ENCODE results near the gene SMCP. TPM values are rescaled to one million over a fixed set of nuclear protein-coding genes. Genes with fewer than 3 reads are reported as not detected.

The SMCP gene
- total RNA-seq, 5 donors from 2014 or later (not counting 1 experiment from before 2014, with no cell fraction given) = not detected

DNA sequence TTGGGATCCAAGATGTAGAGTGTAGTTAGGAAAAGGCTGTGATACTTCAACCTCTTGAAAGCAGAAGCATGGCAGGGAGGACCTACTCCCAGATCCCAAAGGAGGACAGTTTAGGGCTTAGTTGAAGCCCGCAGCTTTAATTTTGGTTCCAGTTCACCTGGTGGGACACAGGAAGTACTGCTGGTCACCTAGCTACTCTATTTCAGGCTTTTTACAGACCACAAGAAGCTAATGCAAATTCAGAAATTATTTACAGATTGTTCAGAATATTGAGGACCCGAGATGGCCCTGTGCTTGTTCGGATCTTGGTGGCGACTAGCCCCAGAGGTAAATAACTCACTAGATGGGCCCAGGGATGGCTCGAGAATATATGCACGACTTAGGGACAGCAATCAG, 6.4 kb upstream of the SMCP start:
- no peak overlapping the region for H3K27ac Mint-ChIP-seq
- WGBS (ENCODE audit: insufficient coverage) = 89% methylated on average over 6 of the region's 6 CpGs
- DNase-seq (no peak), ATAC-seq (replicated peaks in 1 of 4) (no peak)
- Histone ChIP-seq H3K27ac (ENCODE audit: low read length) (no peak overlapping the region), H3K36me3 (ENCODE audit: control insufficient read depth in 2 of 2, extremely low read depth in 1 of 2, insufficient read depth in 1 of 2, low read length in 1 of 2) (no peaks in the 10 kb centered on the region), H3K4me1 (ENCODE audit: control insufficient read depth in 1 of 2, extremely low read depth in 1 of 2, insufficient read depth in 2 of 2, low read length in 2 of 2) (no peaks in the 10 kb centered on the region), H3K4me3 (ENCODE audit: control insufficient read depth in 1 of 2, extremely low read depth in 1 of 2, low read length in 1 of 2) (no peak overlapping the region), H3K27me3 (replicated peaks in 1 of 2; ENCODE audit: control insufficient read depth in 2 of 2, extremely low read depth in 1 of 2, insufficient read depth in 2 of 2, low read length in 1 of 2) (peaks cover 0 to 19% of the 10 kb centered on the region in 2 experiments), H3K9me3 (no peaks in the 10 kb centered on the region)
- no peak overlapping the region for H3K4me3 Mint-ChIP-seq
- H3K36me3 Mint-ChIP-seq = no peaks in the 10 kb centered on the region
- H3K27me3 Mint-ChIP-seq = peaks cover 14 to 16% of the 10 kb centered on the region in 2 donors
- no peaks in the 10 kb centered on the region for H3K9me3 Mint-ChIP-seq
- H3K4me1 Mint-ChIP-seq = no peaks in the 10 kb centered on the region
- ChIA-PET POLR2A (interaction anchor here in 1 of 2 donors (0.9 kb wide), 1 partner anchor 404 kb away, joined by 4 read pairs; no protein-coding TSS in a partner anchor), CTCF (no interaction called here)

DNA sequence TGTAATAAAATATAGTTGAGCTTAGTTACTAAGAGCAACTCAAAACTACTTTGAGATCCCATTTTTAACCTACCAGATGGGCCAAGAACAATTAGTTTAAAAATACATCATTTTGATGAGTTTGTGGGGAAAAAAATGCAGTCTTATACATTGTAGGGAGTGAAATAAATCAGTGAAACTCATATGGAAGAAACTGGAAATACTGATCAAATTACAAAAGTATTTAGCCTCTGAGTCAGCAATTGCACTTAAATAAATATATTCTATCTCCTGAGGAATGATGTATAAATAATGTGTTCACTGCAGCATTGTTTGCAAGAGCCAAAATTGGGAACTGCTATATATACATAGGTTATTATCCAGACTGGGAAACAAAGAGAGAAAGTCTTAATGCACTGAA, 4.6 kb upstream of the SMCP start:
- ChIA-PET CTCF (interaction anchor here in 1 of 2 donors (1.3 kb wide), 1 partner anchor 415 kb away, joined by 8 read pairs; no protein-coding TSS in a partner anchor), POLR2A (no interaction called here)
- Mint-ChIP-seq H3K9me3 (peaks cover 0 to 1% (median 0%) of the 10 kb centered on the region in 3 donors), H3K4me1 (no peaks in the 10 kb centered on the region), H3K27me3 (peaks cover 19 to 28% of the 10 kb centered on the region in 2 donors), H3K27ac (no peak overlapping the region), H3K4me3 (no peak overlapping the region), H3K36me3 (no peaks in the 10 kb centered on the region)
- DNase-seq (no peak), ATAC-seq (replicated peaks in 1 of 4) (no peak)
- H3K9me3 ChIP-seq = no peaks in the 10 kb centered on the region
- no peaks in the 10 kb centered on the region for H3K36me3 ChIP-seq (ENCODE audit: control insufficient read depth in 2 of 2, extremely low read depth in 1 of 2, insufficient read depth in 1 of 2, low read length in 1 of 2)
- no peak overlapping the region for H3K4me3 ChIP-seq (ENCODE audit: control insufficient read depth in 1 of 2, extremely low read depth in 1 of 2, low read length in 1 of 2)
- no peaks in the 10 kb centered on the region for H3K4me1 ChIP-seq (ENCODE audit: control insufficient read depth in 1 of 2, extremely low read depth in 1 of 2, insufficient read depth in 2 of 2, low read length in 2 of 2)
- no peak overlapping the region for H3K27ac ChIP-seq (ENCODE audit: low read length)
- peaks cover 0 to 16% of the 10 kb centered on the region in 2 experiments for H3K27me3 ChIP-seq (replicated peaks in 1 of 2; ENCODE audit: control insufficient read depth in 2 of 2, extremely low read depth in 1 of 2, insufficient read depth in 2 of 2, low read length in 1 of 2)

DNA sequence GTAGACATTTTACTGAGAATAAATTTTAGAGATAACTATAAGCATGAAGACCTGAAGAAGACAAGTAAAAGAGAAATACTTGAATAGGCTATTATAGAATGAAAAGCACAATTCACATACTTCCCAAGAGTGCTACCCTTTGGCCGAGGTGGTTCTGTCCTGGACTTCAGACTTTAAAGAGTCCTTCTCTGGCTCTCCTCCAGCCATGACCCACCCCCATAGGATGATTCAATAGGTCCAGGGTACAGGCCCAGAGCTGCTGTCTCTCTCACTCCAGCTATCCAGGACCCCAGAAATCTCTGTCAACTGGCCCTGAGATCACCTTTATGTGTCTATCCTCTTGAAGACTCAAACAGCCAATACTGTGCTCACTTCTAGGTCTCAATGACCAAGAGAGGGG, 1.3 kb upstream of the SMCP start:
- no peak for ATAC-seq (replicated peaks in 1 of 4)
- POLR2A ChIA-PET = no interaction called here
- H3K27me3 Mint-ChIP-seq = peaks cover 19 to 34% of the 10 kb centered on the region in 2 donors
- Histone ChIP-seq H3K4me1 (ENCODE audit: control insufficient read depth in 1 of 2, extremely low read depth in 1 of 2, insufficient read depth in 2 of 2, low read length in 2 of 2) (no peaks in the 10 kb centered on the region), H3K27ac (ENCODE audit: low read length) (no peak overlapping the region), H3K27me3 (replicated peaks in 1 of 2; ENCODE audit: control insufficient read depth in 2 of 2, extremely low read depth in 1 of 2, insufficient read depth in 2 of 2, low read length in 1 of 2) (peaks cover 0 to 5% of the 10 kb centered on the region in 2 experiments), H3K36me3 (ENCODE audit: control insufficient read depth in 2 of 2, extremely low read depth in 1 of 2, insufficient read depth in 1 of 2, low read length in 1 of 2) (no peaks in the 10 kb centered on the region), H3K9me3 (no peaks in the 10 kb centered on the region), H3K4me3 (ENCODE audit: control insufficient read depth in 1 of 2, extremely low read depth in 1 of 2, low read length in 1 of 2) (no peak overlapping the region)
- no peaks in the 10 kb centered on the region for H3K36me3 Mint-ChIP-seq
- peaks cover 0 to 5% (median 0%) of the 10 kb centered on the region in 3 donors for H3K4me1 Mint-ChIP-seq
- H3K4me3 Mint-ChIP-seq = no peak overlapping the region
- no peak for DNase-seq
- CTCF ChIA-PET = no interaction called here
- no peak overlapping the region for H3K27ac Mint-ChIP-seq
- H3K9me3 Mint-ChIP-seq = peaks cover 0 to 5% (median 0%) of the 10 kb centered on the region in 3 donors
- no CpG with 5 or more reads among the region's 1 CpG for WGBS (ENCODE audit: insufficient coverage)

DNA sequence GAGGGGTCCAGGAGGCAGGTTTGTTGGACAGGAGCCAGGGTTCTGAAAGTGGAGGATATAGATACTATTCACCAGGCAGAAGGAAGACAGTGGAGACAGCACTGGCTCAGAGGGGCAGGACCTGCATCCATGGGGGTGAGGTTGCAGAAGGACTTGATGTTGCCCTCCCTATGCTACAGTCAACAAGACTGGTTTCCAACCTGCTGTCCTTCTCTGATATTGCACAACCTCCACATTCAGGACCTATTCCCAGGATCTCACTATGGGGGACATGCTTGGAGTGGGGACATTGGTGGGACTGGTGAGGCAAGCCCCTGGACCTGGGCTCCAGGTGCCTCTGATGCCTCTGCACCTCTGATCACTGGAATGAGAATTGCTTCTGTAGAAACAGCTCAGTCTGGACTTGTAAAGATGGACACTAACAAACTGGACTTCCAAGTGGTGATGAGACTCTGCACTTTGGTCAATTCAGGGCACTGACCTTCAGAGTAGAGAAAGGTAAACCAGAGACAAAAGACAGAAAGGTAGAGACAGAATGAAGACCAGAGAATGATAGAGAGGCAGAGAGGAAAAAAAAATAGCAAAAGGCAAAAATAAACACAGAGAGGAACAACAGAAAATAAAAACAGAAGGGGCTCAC, 1.6 kb downstream of the SMCP start:
- POLR2A ChIA-PET = no interaction called here
- Histone ChIP-seq H3K9me3 (no peaks in the 10 kb centered on the region), H3K27me3 (replicated peaks in 1 of 2; ENCODE audit: control insufficient read depth in 2 of 2, extremely low read depth in 1 of 2, insufficient read depth in 2 of 2, low read length in 1 of 2) (peaks cover 0 to 3% of the 10 kb centered on the region in 2 experiments), H3K4me3 (ENCODE audit: control insufficient read depth in 1 of 2, extremely low read depth in 1 of 2, low read length in 1 of 2) (no peak overlapping the region), H3K4me1 (ENCODE audit: control insufficient read depth in 1 of 2, extremely low read depth in 1 of 2, insufficient read depth in 2 of 2, low read length in 2 of 2) (no peaks in the 10 kb centered on the region), H3K36me3 (ENCODE audit: control insufficient read depth in 2 of 2, extremely low read depth in 1 of 2, insufficient read depth in 1 of 2, low read length in 1 of 2) (no peaks in the 10 kb centered on the region), H3K27ac (ENCODE audit: low read length) (no peak overlapping the region)
- ATAC-seq (replicated peaks in 1 of 4) = no peak
- peaks cover 15 to 28% of the 10 kb centered on the region in 2 donors for H3K27me3 Mint-ChIP-seq
- peaks cover 0 to 5% (median 0%) of the 10 kb centered on the region in 3 donors for H3K4me1 Mint-ChIP-seq
- peaks cover 0 to 5% (median 0%) of the 10 kb centered on the region in 3 donors for H3K9me3 Mint-ChIP-seq
- no peaks in the 10 kb centered on the region for H3K36me3 Mint-ChIP-seq
- DNase-seq = no peak
- CTCF ChIA-PET = interaction anchor here in 1 of 2 donors (0.6 kb wide), 1 partner anchor 26 kb away, joined by 3 read pairs; no protein-coding TSS in a partner anchor
- no peak overlapping the region for H3K27ac Mint-ChIP-seq
- no peak overlapping the region for H3K4me3 Mint-ChIP-seq

GRCh38 chr1:152880316-152880715, 2.2 kb downstream of the SMCP start:
- H3K36me3 ChIP-seq (ENCODE audit: control insufficient read depth in 2 of 2, extremely low read depth in 1 of 2, insufficient read depth in 1 of 2, low read length in 1 of 2) = no peaks in the 10 kb centered on the region
- POLR2A ChIA-PET = no interaction called here
- H3K27ac ChIP-seq (ENCODE audit: low read length) = no peak overlapping the region
- no peaks in the 10 kb centered on the region for H3K4me1 ChIP-seq (ENCODE audit: control insufficient read depth in 1 of 2, extremely low read depth in 1 of 2, insufficient read depth in 2 of 2, low read length in 2 of 2)
- DNase-seq (no peak), ATAC-seq (replicated peaks in 1 of 4) (no peak)
- CTCF ChIA-PET = interaction anchor here in 1 of 2 donors (0.6 kb wide), 1 partner anchor 25 kb away, joined by 3 read pairs; no protein-coding TSS in a partner anchor
- Mint-ChIP-seq H3K27ac (no peak overlapping the region), H3K4me3 (no peak overlapping the region), H3K36me3 (no peaks in the 10 kb centered on the region), H3K4me1 (peaks cover 0 to 5% (median 0%) of the 10 kb centered on the region in 3 donors), H3K27me3 (peaks cover 15 to 25% of the 10 kb centered on the region in 2 donors), H3K9me3 (peaks cover 0 to 5% (median 0%) of the 10 kb centered on the region in 3 donors)
- H3K27me3 ChIP-seq (replicated peaks in 1 of 2; ENCODE audit: control insufficient read depth in 2 of 2, extremely low read depth in 1 of 2, insufficient read depth in 2 of 2, low read length in 1 of 2) = peaks cover 0 to 3% of the 10 kb centered on the region in 2 experiments
- 83% methylated on average over 1 of the region's 4 CpGs for WGBS (ENCODE audit: insufficient coverage)
- no peak overlapping the region for H3K4me3 ChIP-seq (ENCODE audit: control insufficient read depth in 1 of 2, extremely low read depth in 1 of 2, low read length in 1 of 2)
- H3K9me3 ChIP-seq = no peaks in the 10 kb centered on the region

- H3K36me3 ChIP-seq (ENCODE audit: control insufficient read depth in 2 of 2, extremely low read depth in 1 of 2, insufficient read depth in 1 of 2, low read length in 1 of 2) = no peaks in the 10 kb centered on the region
- H3K27ac ChIP-seq (ENCODE audit: low read length) = no peak overlapping the region
- H3K4me3 Mint-ChIP-seq = no peak overlapping the region
- peaks cover 0 to 3% of the 10 kb centered on the region in 2 experiments for H3K27me3 ChIP-seq (replicated peaks in 1 of 2; ENCODE audit: control insufficient read depth in 2 of 2, extremely low read depth in 1 of 2, insufficient read depth in 2 of 2, low read length in 1 of 2)
- no peak overlapping the region for H3K27ac Mint-ChIP-seq
- H3K4me3 ChIP-seq (ENCODE audit: control insufficient read depth in 1 of 2, extremely low read depth in 1 of 2, low read length in 1 of 2) = no peak overlapping the region
- peaks cover 15 to 20% of the 10 kb centered on the region in 2 donors for H3K27me3 Mint-ChIP-seq
- peaks cover 0 to 5% (median 0%) of the 10 kb centered on the region in 3 donors for H3K9me3 Mint-ChIP-seq
- DNase-seq (no peak), ATAC-seq (replicated peaks in 1 of 4) (no peak)
- no peaks in the 10 kb centered on the region for H3K4me1 ChIP-seq (ENCODE audit: control insufficient read depth in 1 of 2, extremely low read depth in 1 of 2, insufficient read depth in 2 of 2, low read length in 2 of 2)
- WGBS (ENCODE audit: insufficient coverage) = 8% methylated on average over 2 of the region's 5 CpGs
- H3K9me3 ChIP-seq = no peaks in the 10 kb centered on the region
- no peaks in the 10 kb centered on the region for H3K36me3 Mint-ChIP-seq
- peaks cover 0 to 5% (median 0%) of the 10 kb centered on the region in 3 donors for H3K4me1 Mint-ChIP-seq
- ChIA-PET POLR2A (no interaction called here), CTCF (no interaction called here)
Observed at GRCh38 chr1:152880907-152881306, 2.8 kb downstream of the SMCP start.

All from T-cell (primary cell).